ENCODE data around the gene LEFTY2.
A peak's percentile ranks its signal among the peaks of the same experiment; 100 is the strongest.

LEFTY2 gene

GRCh38 chr1:225928186-225929175 lies 12.5 kb downstream of the LEFTY2 start:
- Histone ChIP-seq H3K36me3 (ENCODE audit: control insufficient read depth, insufficient read depth, low read length) (no peaks in the 10 kb centered on the region), H3K27ac (ENCODE audit: low read depth, low read length) (no peak overlapping the region; the same call in 1 of the 2 replicates)

DNA sequence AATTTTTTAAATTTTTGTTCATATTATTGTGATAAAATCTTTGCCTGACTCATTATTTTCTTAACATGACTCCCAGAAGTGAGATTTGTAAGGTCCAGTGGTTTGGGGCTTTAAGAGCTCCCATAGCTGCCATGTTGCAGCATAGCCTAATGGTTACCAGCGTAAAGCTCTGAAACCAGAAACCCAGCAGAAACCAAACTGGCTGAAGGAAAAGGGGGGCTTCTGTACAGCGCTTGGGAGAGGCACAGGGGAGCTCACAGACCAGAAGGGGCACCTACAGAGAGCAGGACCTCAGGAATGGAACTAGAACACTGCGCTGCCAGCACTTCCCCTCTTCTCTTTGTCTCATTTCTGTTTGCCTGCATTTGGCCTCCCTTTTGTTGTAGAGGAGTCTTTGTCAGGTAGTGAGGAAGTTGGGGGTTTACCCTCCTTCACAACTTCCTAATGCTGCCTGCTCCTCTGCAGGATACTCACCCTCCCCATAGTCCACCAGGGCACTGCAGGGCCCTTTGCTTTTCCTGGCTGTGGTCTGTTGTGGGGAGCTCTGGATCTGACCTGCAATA lies 14.4 kb downstream of the LEFTY2 start:
- H3K27me3 ChIP-seq (ENCODE audit: control insufficient read depth, insufficient read depth, low read length), result no peaks in the 10 kb centered on the region
- H3K36me3 ChIP-seq (ENCODE audit: control insufficient read depth, insufficient read depth, low read length), result peaks cover 13% of the 10 kb centered on the region
- H3K9ac ChIP-seq (ENCODE audit: low read length), result no peak overlapping the region
- H3K9me3 ChIP-seq (ENCODE audit: control insufficient read depth, insufficient read depth, low read depth, low read length), result no peaks in the 10 kb centered on the region
- H3K4me3 ChIP-seq (ENCODE audit: low read depth, low read length), result no peak overlapping the region
- no peak overlapping the region for H3K27ac ChIP-seq (ENCODE audit: low read depth, low read length)
- peaks cover 11% of the 10 kb centered on the region; the same call in 1 of the 2 replicates for H3K4me1 ChIP-seq (ENCODE audit: control insufficient read depth, insufficient read depth, low read length)

More at GRCh38 chr1:225928186-225929175, 12.5 kb downstream of the LEFTY2 start:
- Histone ChIP-seq H3K4me3 (ENCODE audit: low read depth, low read length) (no peak overlapping the region), H3K9ac (ENCODE audit: low read length) (peak overlapping the region; percentile 13), H3K27me3 (ENCODE audit: control insufficient read depth, insufficient read depth, low read length) (no peaks in the 10 kb centered on the region), H3K9me3 (ENCODE audit: control insufficient read depth, insufficient read depth, low read depth, low read length) (no peaks in the 10 kb centered on the region), H3K4me1 (ENCODE audit: control insufficient read depth, insufficient read depth, low read length) (peaks cover 7% of the 10 kb centered on the region; the same call in 1 of the 2 replicates)

DNA sequence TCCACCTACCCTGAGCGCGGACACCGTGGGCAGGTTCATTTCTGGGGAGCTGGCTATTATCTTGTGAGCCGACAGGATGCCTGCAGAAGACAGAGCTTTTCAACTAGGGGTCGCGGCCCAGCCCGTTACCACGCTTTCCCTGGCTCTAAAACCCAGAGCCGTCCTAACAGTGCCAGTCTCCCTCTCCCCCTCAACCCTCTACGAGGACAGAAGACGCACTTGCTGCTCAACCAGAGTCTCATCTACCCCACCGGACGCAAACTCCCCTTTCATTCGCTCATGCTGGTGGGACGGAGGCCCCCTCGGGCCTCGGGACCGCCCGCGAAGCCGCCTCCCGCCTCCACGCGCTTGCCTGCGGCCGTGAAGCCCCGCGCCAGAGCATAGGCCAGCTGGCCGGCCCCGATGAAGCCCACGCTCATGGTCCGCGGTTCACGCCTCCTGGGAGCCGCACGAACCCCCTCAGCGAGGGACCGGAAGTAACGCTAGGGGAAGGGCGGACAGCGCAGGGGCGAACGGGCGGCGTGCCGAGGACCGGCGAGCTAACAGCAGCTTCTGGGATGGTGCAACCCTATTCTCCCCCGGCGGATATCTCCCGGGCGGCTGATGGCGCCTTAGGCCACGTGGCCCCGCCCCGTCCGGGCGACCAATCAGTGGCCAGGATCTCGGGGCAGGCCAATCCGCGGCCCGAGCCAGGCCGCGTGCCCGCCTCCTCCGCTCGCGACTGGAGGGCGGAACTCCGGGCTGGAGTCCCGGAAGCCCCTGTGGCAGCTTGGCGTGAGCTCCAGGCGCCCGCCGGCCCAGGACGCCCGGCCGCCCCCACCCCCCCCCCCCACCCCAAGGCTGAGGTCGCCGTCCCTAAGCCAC lies 17.1 kb downstream of the LEFTY2 start, which contains the start of gene PYCR2:
Gene PYCR2, minus strand, starts transcription at position 559 of the 864 bp plus-strand sequence. Its CDS starts 140 bp downstream, at position 419.
- Histone ChIP-seq H3K27me3 (ENCODE audit: control insufficient read depth, insufficient read depth, low read length) (no peaks in the 10 kb centered on the region), H3K4me3 (ENCODE audit: low read depth, low read length) (peak within 1 kb of the TSS; percentile 79), H3K27ac (ENCODE audit: low read depth, low read length) (peak within 1 kb of the TSS; percentile 96), H3K9ac (ENCODE audit: low read length) (peak within 1 kb of the TSS; percentile 93), H3K9me3 (ENCODE audit: control insufficient read depth, insufficient read depth, low read depth, low read length) (no peaks in the 10 kb centered on the region), H3K36me3 (ENCODE audit: control insufficient read depth, insufficient read depth, low read length) (peaks cover 37% of the 10 kb centered on the region), H3K4me1 (ENCODE audit: control insufficient read depth, insufficient read depth, low read length) (peaks cover 8% of the 10 kb centered on the region; the same call in 1 of the 2 replicates)

DNA sequence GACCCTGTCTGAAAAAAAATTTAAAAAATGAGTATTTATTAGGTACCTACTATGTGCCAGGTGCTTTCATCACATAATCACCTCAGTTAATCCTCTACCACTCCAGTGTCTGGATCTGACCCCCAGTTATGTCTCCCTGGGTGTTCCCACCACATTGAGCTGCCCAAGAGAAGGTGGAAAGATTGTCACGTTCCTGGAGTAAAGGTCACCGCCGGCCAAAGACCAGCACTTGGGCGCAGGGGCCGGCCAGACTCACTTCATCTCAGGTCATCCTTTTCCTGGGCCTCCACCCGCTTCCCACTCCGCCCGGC lies 17.7 kb downstream of the LEFTY2 start:
- peak overlapping the region; percentile 96; the same call in 1 of the 2 replicates for H3K27ac ChIP-seq (ENCODE audit: low read depth, low read length)
- peaks cover 8% of the 10 kb centered on the region; the same call in 1 of the 2 replicates for H3K4me1 ChIP-seq (ENCODE audit: control insufficient read depth, insufficient read depth, low read length)
- H3K4me3 ChIP-seq (ENCODE audit: low read depth, low read length), result peak overlapping the region; percentile 79
- no peaks in the 10 kb centered on the region for H3K27me3 ChIP-seq (ENCODE audit: control insufficient read depth, insufficient read depth, low read length)
- peaks cover 37% of the 10 kb centered on the region for H3K36me3 ChIP-seq (ENCODE audit: control insufficient read depth, insufficient read depth, low read length)
- H3K9ac ChIP-seq (ENCODE audit: low read length), result peak overlapping the region; percentile 93
- no peaks in the 10 kb centered on the region for H3K9me3 ChIP-seq (ENCODE audit: control insufficient read depth, insufficient read depth, low read depth, low read length)

DNA sequence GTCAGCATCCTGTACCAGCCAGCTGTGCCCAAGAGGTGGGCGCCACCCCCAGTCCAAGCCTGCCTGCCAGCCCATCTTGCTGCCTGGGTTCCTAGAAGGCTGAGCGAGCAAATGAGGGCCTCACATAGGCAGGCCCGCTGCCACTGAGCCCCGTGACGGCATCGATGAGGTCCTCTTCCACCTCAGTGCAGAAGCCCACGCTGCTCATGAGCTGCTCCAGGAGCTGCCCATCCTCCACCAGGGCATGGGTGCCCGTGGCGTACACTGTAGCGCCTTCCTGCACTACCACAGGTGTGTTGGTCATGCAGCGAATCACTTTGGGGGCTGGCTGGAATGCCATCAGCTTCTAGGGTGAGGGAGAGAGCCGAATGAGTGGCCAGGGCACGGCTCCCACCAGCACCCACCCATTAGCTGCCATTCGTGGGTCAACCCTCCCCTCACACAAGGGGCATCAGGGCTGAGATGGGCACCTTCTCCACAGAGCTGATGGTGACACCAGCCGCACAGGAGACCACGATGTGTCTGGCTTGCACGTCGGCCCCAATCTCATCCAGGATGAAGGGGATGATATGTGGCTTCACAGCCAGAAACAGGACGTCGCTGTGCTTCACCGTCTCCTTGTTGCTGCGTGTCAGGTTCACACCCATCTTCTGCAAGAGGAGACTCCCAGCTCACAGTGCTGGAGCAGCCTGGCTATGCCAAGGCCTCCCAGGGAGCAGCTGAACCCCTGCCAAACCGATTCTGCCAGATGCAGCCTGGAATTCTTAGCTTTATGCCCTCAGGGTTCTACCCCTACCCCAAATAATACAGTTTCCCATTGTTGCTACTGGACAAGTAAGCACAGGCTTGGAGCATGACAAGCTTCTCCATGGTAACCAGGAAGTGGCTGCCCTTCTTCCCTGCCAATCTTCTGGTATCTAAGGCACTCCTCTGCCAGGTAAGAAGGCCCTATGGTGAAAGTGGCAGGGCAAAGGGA lies 19.0 kb downstream of the LEFTY2 start:
- Histone ChIP-seq H3K27ac (ENCODE audit: low read depth, low read length) (no peak overlapping the region), H3K4me3 (ENCODE audit: low read depth, low read length) (no peak overlapping the region), H3K36me3 (ENCODE audit: control insufficient read depth, insufficient read depth, low read length) (peaks cover 45% of the 10 kb centered on the region), H3K27me3 (ENCODE audit: control insufficient read depth, insufficient read depth, low read length) (no peaks in the 10 kb centered on the region), H3K4me1 (ENCODE audit: control insufficient read depth, insufficient read depth, low read length) (peaks cover 8% of the 10 kb centered on the region; the same call in 1 of the 2 replicates), H3K9me3 (ENCODE audit: control insufficient read depth, insufficient read depth, low read depth, low read length) (no peaks in the 10 kb centered on the region), H3K9ac (ENCODE audit: low read length) (no peak overlapping the region)

GRCh38 chr1:225919906-225920305 lies 21.1 kb downstream of the LEFTY2 start:
- Histone ChIP-seq H3K27ac (ENCODE audit: low read depth, low read length) (no peak overlapping the region), H3K4me1 (ENCODE audit: control insufficient read depth, insufficient read depth, low read length) (peaks cover 8% of the 10 kb centered on the region; the same call in 1 of the 2 replicates), H3K36me3 (ENCODE audit: control insufficient read depth, insufficient read depth, low read length) (peaks cover 45% of the 10 kb centered on the region), H3K9ac (ENCODE audit: low read length) (no peak overlapping the region), H3K27me3 (ENCODE audit: control insufficient read depth, insufficient read depth, low read length) (no peaks in the 10 kb centered on the region), H3K9me3 (ENCODE audit: control insufficient read depth, insufficient read depth, low read depth, low read length) (no peaks in the 10 kb centered on the region), H3K4me3 (ENCODE audit: low read depth, low read length) (no peak overlapping the region)

- no peak overlapping the region for H3K4me3 ChIP-seq (ENCODE audit: low read depth, low read length)
- no peak overlapping the region for H3K9ac ChIP-seq (ENCODE audit: low read length)
- H3K27me3 ChIP-seq (ENCODE audit: control insufficient read depth, insufficient read depth, low read length), result no peaks in the 10 kb centered on the region
- H3K36me3 ChIP-seq (ENCODE audit: control insufficient read depth, insufficient read depth, low read length), result peaks cover 45% of the 10 kb centered on the region
- 0 out of 2 replicates have a peak, but pooled peaks cover 1% of the 10 kb centered on the region for H3K4me1 ChIP-seq (ENCODE audit: control insufficient read depth, insufficient read depth, low read length)
- H3K9me3 ChIP-seq (ENCODE audit: control insufficient read depth, insufficient read depth, low read depth, low read length), result no peaks in the 10 kb centered on the region
- no peak overlapping the region for H3K27ac ChIP-seq (ENCODE audit: low read depth, low read length)
Measured at GRCh38 chr1:225918280-225918679, 22.7 kb downstream of the LEFTY2 start.

GRCh38 chr1:225917536-225917935 lies 23.5 kb downstream of the LEFTY2 start:
- H3K9ac ChIP-seq (ENCODE audit: low read length), result no peak overlapping the region
- H3K9me3 ChIP-seq (ENCODE audit: control insufficient read depth, insufficient read depth, low read depth, low read length), result no peaks in the 10 kb centered on the region
- H3K27me3 ChIP-seq (ENCODE audit: control insufficient read depth, insufficient read depth, low read length), result no peaks in the 10 kb centered on the region
- H3K36me3 ChIP-seq (ENCODE audit: control insufficient read depth, insufficient read depth, low read length), result peaks cover 41% of the 10 kb centered on the region
- H3K4me3 ChIP-seq (ENCODE audit: low read depth, low read length), result no peak overlapping the region
- no peaks in the 10 kb centered on the region for H3K4me1 ChIP-seq (ENCODE audit: control insufficient read depth, insufficient read depth, low read length)
- H3K27ac ChIP-seq (ENCODE audit: low read depth, low read length), result no peak overlapping the region

DNA sequence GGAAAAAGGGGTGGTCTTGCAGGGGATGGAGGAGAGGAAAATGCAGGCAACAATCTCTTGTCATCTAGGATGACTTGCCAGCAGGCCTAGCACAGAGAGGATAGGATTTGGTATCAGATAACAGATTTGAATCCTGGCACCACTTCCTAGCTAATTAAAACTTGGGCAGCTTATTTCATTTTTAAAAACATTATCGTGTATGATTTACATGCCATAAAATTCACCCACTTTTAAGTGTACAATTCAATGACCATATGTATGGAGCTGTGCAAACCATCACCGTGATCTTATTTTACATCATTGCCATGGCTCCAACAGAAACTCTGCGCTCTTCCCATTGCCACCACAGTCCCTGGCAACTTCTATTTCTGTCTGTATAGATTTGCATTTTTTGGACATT lies 23.9 kb downstream of the LEFTY2 start:
- Histone ChIP-seq H3K4me1 (ENCODE audit: control insufficient read depth, insufficient read depth, low read length) (no peaks in the 10 kb centered on the region), H3K9me3 (ENCODE audit: control insufficient read depth, insufficient read depth, low read depth, low read length) (no peaks in the 10 kb centered on the region), H3K36me3 (ENCODE audit: control insufficient read depth, insufficient read depth, low read length) (peaks cover 37% of the 10 kb centered on the region), H3K9ac (ENCODE audit: low read length) (no peak overlapping the region), H3K27ac (ENCODE audit: low read depth, low read length) (no peak overlapping the region), H3K4me3 (ENCODE audit: low read depth, low read length) (no peak overlapping the region), H3K27me3 (ENCODE audit: control insufficient read depth, insufficient read depth, low read length) (no peaks in the 10 kb centered on the region)
